HepG2 (cell line): Measurements from ENCODE around the gene PEX14. TPM values are rescaled to one million over a fixed set of nuclear protein-coding genes. Genes with fewer than 3 reads are reported as not detected.

ENCODE experiments used
- EP300 ChIP-seq, 3 experiments: sonication (generic) in 1 of 3; formaldehyde crosslinking in 1 of 3; IDR thresholded peaks; 2 replicates each; pipeline versions ENCODE4 v1.5.1 to v1.6.1; 2011 to 2020; ENCODE audit warnings: low read depth in 2 of 3, low read length in 2 of 3, borderline replicate concordance in 1 of 3, improper control_type of control experiment in 1 of 3, mild to moderate bottlenecking in 1 of 3, missing genetic modification reagents in 1 of 3, moderate library complexity in 1 of 3
- FOXA3 ChIP-seq: IDR thresholded peaks from 2 replicates; pipeline ENCODE4 v1.6.1; 2016; ENCODE audit warnings: missing genetic modification reagents, missing compliant biosample characterization
- FOXP1 ChIP-seq, 2 experiments: fragments of 450-650 bp in 1 of 2; IDR thresholded peaks; 2 replicates each; pipeline ENCODE4 v1.6.1; 2017 to 2018; ENCODE audit warnings: antibody characterized with exemption in 1 of 2
- HDAC2 ChIP-seq: sonication (generic); formaldehyde crosslinking; IDR thresholded peaks from 2 replicates; pipeline ENCODE4 v1.4.0; 2020; ENCODE audit warnings: missing genetic modification reagents
- HHEX ChIP-seq: IDR thresholded peaks from 2 replicates; pipeline ENCODE4 v1.6.1; 2016; ENCODE audit warnings: control low read depth
- HMG20A ChIP-seq: IDR thresholded peaks from 2 replicates; pipeline ENCODE4 v1.6.1; 2016; ENCODE audit warnings: borderline replicate concordance
- HMG20B ChIP-seq: conservative IDR thresholded peaks from 2 replicates; pipeline ENCODE4 v1.6.1; 2016; ENCODE audit warnings: missing genetic modification reagents, missing compliant biosample characterization
- HOXA5 ChIP-seq: sonication (generic); formaldehyde crosslinking; IDR thresholded peaks from 2 replicates; pipeline ENCODE4 v1.4.0; 2020; ENCODE audit warnings: missing genetic modification reagents
- NCOA1 ChIP-seq: sonication (generic); formaldehyde crosslinking; IDR thresholded peaks from 2 replicates; pipeline ENCODE4 v1.9.0; 2021; ENCODE audit warnings: missing genetic modification reagents
- NR2F2 ChIP-seq: IDR thresholded peaks from 2 replicates; pipeline ENCODE4 v1.6.1; 2012; ENCODE audit warnings: low read depth, inconsistent platforms, borderline replicate concordance
- NR2F6 ChIP-seq, 2 experiments: IDR thresholded peaks; 2 replicates each; pipeline ENCODE4 v1.6.1; 2016; ENCODE audit warnings: antibody characterized with exemption in 1 of 2, mild to moderate bottlenecking in 1 of 2
- RARA ChIP-seq: IDR thresholded peaks from 2 replicates; pipeline ENCODE4 v1.6.1; 2016; ENCODE audit warnings: missing genetic modification reagents, missing compliant biosample characterization
- SALL1 ChIP-seq: sonication (generic); formaldehyde crosslinking; IDR thresholded peaks from 2 replicates; pipeline ENCODE4 v1.8.0; 2022; ENCODE audit warnings: mild to moderate bottlenecking, missing genetic modification reagents
- SP5 ChIP-seq: IDR thresholded peaks from 2 replicates; pipeline ENCODE4 v1.6.1; 2016; ENCODE audit warnings: low read depth, borderline replicate concordance
- TBX3 ChIP-seq: fragments of 450-650 bp; IDR thresholded peaks from 2 replicates; pipeline ENCODE4 v1.6.1; 2017; ENCODE audit warnings: antibody characterized with exemption, mild to moderate bottlenecking, inconsistent platforms, borderline replicate concordance
- ZFP62 ChIP-seq: sonication (generic); formaldehyde crosslinking; IDR thresholded peaks from 2 replicates; pipeline ENCODE4 v1.4.0; 2020; ENCODE audit warnings: missing genetic modification reagents
- polyA plus RNA-seq, 8 experiments: library from polyadenylated mRNA; depleted of rRNA in 3 of 8; stranded (reverse) in 7 of 8; unstranded in 1 of 8; fragments of >200 nt; fragmentation: Illumina TruSeq in 4 of 8; extraction: Trizol in 4 of 8; gene quantifications; 2 replicates each; pipeline versions ENCODE4 v1.2.1 to v1.2.3, GENCODE V29; 2011 to 2016; ENCODE audit warnings: low read depth in 4 of 8, missing spikeins in 1 of 8, mixed read lengths in 1 of 8; ENCODE audit not compliant: insufficient read depth in 1 of 8
- total RNA-seq, 5 experiments: library from RNA; depleted of rRNA; stranded (reverse); fragments of >200 nt; fragmentation: Illumina TruSeq; extraction: Trizol; gene quantifications; 2 replicates each; pipeline ENCODE4 v1.2.3, GENCODE V29; 2016; ENCODE audit warnings: low read depth in 1 of 5
- TF ChIP-seq, protein P1 (sequence below): sonication (generic); formaldehyde crosslinking; conservative IDR thresholded peaks from 2 replicates; pipeline ENCODE4 v1.4.0; 2020; ENCODE audit warnings: mild to moderate bottlenecking, missing genetic modification reagents, moderate library complexity
- TF ChIP-seq, protein P2 (sequence below): sonication (generic); formaldehyde crosslinking; IDR thresholded peaks from 2 replicates; pipeline ENCODE4 v1.4.0; 2020; ENCODE audit warnings: missing genetic modification reagents
- TF ChIP-seq, protein P3 (sequence below): sonication (generic); formaldehyde crosslinking; IDR thresholded peaks from 2 replicates; pipeline ENCODE4 v1.4.0; 2020; ENCODE audit warnings: mild to moderate bottlenecking, missing genetic modification reagents, borderline replicate concordance

PEX14 gene
- total and polyA plus RNA-seq, 2 of the 13 experiments (the other 11 are each of a cell fraction or from before 2014, with no cell fraction given) = 6.5 to 9.9 TPM

DNA sequence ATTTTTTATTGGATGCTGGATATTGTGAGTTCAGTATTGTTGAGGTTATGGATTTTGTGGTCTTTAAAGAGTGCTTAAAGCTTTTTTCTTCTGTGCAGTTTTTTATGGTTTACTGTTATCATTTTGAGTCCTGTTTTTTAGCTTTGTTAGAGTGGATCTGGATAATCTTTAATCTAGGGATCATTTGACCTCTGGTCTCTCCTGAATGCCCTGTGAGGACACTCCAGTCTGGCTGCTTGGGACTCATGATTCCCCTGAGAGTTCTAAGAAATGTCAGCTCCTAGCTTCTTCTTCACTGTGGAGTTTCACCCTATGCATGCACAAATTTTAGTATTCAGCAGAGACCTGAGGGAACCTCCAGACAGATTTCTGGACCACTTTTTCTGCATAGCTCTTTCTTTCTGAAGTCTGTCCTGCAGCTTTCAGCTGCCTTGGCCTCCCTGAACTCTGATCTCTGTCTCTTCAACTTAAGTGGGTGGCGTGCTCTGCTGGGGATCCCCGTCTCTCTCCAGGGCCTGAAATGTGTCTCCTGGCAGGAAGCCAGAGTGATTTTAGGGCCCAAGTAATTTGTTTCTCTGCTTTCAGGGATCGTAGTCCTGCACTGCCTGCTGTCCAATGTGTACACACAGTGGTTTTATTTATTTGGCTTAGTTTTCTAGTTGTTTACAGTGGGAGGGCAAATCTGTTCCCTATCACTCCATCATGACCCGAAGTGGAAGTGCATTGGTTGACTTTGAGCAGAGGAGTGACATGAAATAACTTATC is 14.7 kb downstream of the PEX14 start (continued):
- TF ChIP-seq TBX3 (peak; percentile 60; the same call in 1 of the 2 replicates), HOXA5 (CRISPR knock-in tag) (no peak), FOXA3 (CRISPR knock-in tag) (peak; percentile 78), ZFP62 (CRISPR knock-in tag) (no peak), SP5 (CRISPR knock-in tag) (peak; percentile 97), HMG20A (CRISPR knock-in tag) (peak; percentile 27; the same call in 1 of the 2 replicates), SALL1 (CRISPR knock-in tag) (peak; percentile 41; the same call in 1 of the 2 replicates), NR2F2 (peak; percentile 57), EP300 (IDR thresholded peaks at IDR 0.05; ENCODE audit: low read depth in 2 of 2, low read length in 2 of 2) (0 out of 4 replicates have a peak, but pooled peaks of 1 of the 2 experiments have one; percentile 6), EP300 (CRISPR knock-in tag; IDR thresholded peaks at IDR 0.05; ENCODE audit: borderline replicate concordance) (no peak), NCOA1 (CRISPR knock-in tag) (no peak), FOXP1 (IDR thresholded peaks at IDR 0.05) (peak; percentile 72; the same call in 1 of the 2 replicates), FOXP1 (CRISPR knock-in tag; IDR thresholded peaks at IDR 0.05) (peak; percentile 76), RARA (CRISPR knock-in tag) (0 out of 2 replicates have a peak, but pooled peaks have one; percentile 22), NR2F6 (IDR thresholded peaks at IDR 0.05) (peak; percentile 65), NR2F6 (CRISPR knock-in tag; IDR thresholded peaks at IDR 0.05) (no peak), HDAC2 (CRISPR knock-in tag) (peak; percentile 52; the same call in 1 of the 2 replicates), HMG20B (CRISPR knock-in tag) (peak; percentile 95), HHEX (CRISPR knock-in tag) (peak; percentile 96)
- TF ChIP-seq, protein P1, sequence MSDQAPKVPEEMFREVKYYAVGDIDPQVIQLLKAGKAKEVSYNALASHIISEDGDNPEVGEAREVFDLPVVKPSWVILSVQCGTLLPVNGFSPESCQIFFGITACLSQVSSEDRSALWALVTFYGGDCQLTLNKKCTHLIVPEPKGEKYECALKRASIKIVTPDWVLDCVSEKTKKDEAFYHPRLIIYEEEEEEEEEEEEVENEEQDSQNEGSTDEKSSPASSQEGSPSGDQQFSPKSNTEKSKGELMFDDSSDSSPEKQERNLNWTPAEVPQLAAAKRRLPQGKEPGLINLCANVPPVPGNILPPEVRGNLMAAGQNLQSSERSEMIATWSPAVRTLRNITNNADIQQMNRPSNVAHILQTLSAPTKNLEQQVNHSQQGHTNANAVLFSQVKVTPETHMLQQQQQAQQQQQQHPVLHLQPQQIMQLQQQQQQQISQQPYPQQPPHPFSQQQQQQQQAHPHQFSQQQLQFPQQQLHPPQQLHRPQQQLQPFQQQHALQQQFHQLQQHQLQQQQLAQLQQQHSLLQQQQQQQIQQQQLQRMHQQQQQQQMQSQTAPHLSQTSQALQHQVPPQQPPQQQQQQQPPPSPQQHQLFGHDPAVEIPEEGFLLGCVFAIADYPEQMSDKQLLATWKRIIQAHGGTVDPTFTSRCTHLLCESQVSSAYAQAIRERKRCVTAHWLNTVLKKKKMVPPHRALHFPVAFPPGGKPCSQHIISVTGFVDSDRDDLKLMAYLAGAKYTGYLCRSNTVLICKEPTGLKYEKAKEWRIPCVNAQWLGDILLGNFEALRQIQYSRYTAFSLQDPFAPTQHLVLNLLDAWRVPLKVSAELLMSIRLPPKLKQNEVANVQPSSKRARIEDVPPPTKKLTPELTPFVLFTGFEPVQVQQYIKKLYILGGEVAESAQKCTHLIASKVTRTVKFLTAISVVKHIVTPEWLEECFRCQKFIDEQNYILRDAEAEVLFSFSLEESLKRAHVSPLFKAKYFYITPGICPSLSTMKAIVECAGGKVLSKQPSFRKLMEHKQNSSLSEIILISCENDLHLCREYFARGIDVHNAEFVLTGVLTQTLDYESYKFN (CRISPR knock-in tag) = peak; percentile 51
- TF ChIP-seq, protein P2, sequence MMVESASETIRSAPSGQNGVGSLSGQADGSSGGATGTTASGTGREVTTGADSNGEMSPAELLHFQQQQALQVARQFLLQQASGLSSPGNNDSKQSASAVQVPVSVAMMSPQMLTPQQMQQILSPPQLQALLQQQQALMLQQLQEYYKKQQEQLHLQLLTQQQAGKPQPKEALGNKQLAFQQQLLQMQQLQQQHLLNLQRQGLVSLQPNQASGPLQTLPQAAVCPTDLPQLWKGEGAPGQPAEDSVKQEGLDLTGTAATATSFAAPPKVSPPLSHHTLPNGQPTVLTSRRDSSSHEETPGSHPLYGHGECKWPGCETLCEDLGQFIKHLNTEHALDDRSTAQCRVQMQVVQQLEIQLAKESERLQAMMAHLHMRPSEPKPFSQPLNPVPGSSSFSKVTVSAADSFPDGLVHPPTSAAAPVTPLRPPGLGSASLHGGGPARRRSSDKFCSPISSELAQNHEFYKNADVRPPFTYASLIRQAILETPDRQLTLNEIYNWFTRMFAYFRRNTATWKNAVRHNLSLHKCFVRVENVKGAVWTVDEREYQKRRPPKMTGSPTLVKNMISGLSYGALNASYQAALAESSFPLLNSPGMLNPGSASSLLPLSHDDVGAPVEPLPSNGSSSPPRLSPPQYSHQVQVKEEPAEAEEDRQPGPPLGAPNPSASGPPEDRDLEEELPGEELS (CRISPR knock-in tag) = 0 out of 2 replicates have a peak, but pooled peaks have one; percentile 32
- TF ChIP-seq, protein P3, sequence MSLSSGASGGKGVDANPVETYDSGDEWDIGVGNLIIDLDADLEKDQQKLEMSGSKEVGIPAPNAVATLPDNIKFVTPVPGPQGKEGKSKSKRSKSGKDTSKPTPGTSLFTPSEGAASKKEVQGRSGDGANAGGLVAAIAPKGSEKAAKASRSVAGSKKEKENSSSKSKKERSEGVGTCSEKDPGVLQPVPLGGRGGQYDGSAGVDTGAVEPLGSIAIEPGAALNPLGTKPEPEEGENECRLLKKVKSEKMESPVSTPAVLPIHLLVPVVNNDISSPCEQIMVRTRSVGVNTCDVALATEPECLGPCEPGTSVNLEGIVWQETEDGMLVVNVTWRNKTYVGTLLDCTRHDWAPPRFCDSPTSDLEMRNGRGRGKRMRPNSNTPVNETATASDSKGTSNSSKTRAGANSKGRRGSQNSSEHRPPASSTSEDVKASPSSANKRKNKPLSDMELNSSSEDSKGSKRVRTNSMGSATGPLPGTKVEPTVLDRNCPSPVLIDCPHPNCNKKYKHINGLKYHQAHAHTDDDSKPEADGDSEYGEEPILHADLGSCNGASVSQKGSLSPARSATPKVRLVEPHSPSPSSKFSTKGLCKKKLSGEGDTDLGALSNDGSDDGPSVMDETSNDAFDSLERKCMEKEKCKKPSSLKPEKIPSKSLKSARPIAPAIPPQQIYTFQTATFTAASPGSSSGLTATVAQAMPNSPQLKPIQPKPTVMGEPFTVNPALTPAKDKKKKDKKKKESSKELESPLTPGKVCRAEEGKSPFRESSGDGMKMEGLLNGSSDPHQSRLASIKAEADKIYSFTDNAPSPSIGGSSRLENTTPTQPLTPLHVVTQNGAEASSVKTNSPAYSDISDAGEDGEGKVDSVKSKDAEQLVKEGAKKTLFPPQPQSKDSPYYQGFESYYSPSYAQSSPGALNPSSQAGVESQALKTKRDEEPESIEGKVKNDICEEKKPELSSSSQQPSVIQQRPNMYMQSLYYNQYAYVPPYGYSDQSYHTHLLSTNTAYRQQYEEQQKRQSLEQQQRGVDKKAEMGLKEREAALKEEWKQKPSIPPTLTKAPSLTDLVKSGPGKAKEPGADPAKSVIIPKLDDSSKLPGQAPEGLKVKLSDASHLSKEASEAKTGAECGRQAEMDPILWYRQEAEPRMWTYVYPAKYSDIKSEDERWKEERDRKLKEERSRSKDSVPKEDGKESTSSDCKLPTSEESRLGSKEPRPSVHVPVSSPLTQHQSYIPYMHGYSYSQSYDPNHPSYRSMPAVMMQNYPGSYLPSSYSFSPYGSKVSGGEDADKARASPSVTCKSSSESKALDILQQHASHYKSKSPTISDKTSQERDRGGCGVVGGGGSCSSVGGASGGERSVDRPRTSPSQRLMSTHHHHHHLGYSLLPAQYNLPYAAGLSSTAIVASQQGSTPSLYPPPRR (CRISPR knock-in tag) = peak; percentile 95
